ENCODE measurements around the gene LAMP2.
"Not testable (repeated sequence)": the region's sequence is repeated elsewhere in the genome, so short reads cannot be mapped to it uniquely, and the experiment has no call there.

DNA sequence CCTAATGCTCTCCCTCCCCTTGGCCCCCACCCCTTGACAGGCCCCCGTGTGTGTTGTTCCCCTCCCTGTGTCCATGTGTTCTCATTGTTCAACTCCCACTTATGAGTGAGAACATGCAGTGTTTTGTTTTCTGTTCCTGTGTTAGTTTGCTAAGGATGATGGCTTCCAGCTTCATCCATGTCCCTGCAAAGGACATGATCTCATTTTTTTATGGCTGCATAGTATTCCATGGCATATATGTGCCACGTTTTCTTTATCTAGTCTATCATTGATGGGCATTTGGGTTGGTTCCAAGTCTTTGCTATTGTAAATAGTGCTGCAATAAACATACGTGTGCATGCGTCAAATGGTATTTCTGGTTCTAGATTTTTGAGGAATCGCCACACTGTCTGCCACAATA, 561 bp upstream of the LAMP2 start:
- not testable (repeated sequence) for TF ChIP-seq POLR2A (IDR thresholded peaks at IDR 0.05; ENCODE audit: low read depth, low read length); POLR2AphosphoS5 (IDR thresholded peaks at IDR 0.05; ENCODE audit: low read depth, low read length); TAF1 (IDR thresholded peaks at IDR 0.05; ENCODE audit: borderline replicate concordance, low read depth, low read length)

Measured in GM12892 (cell line).